Epithelial cell of proximal tubule (primary cell): Measurements from ENCODE around the gene HAGHL. TPM values are rescaled to one million over a fixed set of nuclear protein-coding genes. Genes with fewer than 3 reads are reported as not detected.

Experiments used
- DNase-seq: peaks from one replicate; pipeline ENCODE4 v3.0.0-alpha.2; 2011; ENCODE audit warnings: low read depth
- H3K4me3 ChIP-seq: 2 replicates; pipeline ENCODE4 v1.5.1; 2011; ENCODE audit warnings: low read depth, mild to moderate bottlenecking, low read length
- total RNA-seq: library from RNA; depleted of rRNA; stranded (reverse); fragments of >200 nt; gene quantifications from 2 replicates; pipeline ENCODE4 v1.2.3, GENCODE V29; 2015
- TF ChIP-seq, protein P1 (sequence below): conservative IDR thresholded peaks from 2 replicates; pipeline ENCODE4 v1.5.1; 2012; ENCODE audit warnings: low read depth, mild to moderate bottlenecking, low read length

The HAGHL gene
- total RNA-seq, 1 donor from 2014 or later: 15.5 TPM

DNA sequence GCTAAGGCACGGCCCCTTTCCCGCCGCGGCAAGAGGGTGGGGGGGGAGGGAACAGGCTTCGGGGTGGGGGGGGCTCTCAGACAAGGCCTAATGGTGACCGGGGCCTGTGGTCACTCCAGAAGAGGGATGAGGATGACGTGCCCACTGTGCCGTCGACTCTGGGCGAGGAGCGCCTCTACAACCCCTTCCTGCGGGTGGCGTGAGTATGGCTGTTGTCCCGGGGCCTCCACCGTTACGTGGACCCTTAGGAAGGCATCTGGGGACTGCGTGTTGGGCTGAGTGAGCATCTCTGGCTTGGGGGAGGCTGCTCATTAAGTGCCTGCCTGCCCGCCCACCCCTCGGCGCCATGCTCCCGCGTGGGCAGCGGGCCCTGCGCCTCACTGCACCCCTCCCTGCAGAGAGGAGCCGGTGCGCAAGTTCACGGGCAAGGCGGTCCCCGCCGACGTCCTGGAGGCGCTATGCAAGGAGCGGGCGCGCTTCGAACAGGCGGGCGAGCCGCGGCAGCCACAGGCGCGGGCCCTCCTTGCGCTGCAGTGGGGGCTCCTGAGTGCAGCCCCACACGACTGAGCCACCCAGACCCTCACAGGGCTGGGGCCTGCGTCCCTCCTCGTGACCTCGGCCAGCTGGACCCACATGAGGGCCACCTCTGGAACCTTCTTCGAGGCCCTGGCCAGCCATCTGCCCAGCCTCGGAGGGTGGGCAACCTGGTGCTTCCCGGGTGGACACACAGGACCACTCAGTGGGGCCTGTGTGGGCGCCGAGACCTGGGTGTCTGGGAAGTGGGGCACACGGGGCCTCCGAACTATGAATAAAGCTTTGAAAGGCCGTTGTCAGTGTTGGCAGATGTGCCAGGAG is 2.2 kb downstream of the HAGHL start:
- DNase-seq: no peak
- peak overlapping the region; percentile 81 for H3K4me3 ChIP-seq
- TF ChIP-seq, protein P1, sequence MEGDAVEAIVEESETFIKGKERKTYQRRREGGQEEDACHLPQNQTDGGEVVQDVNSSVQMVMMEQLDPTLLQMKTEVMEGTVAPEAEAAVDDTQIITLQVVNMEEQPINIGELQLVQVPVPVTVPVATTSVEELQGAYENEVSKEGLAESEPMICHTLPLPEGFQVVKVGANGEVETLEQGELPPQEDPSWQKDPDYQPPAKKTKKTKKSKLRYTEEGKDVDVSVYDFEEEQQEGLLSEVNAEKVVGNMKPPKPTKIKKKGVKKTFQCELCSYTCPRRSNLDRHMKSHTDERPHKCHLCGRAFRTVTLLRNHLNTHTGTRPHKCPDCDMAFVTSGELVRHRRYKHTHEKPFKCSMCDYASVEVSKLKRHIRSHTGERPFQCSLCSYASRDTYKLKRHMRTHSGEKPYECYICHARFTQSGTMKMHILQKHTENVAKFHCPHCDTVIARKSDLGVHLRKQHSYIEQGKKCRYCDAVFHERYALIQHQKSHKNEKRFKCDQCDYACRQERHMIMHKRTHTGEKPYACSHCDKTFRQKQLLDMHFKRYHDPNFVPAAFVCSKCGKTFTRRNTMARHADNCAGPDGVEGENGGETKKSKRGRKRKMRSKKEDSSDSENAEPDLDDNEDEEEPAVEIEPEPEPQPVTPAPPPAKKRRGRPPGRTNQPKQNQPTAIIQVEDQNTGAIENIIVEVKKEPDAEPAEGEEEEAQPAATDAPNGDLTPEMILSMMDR: no peak

DNA sequence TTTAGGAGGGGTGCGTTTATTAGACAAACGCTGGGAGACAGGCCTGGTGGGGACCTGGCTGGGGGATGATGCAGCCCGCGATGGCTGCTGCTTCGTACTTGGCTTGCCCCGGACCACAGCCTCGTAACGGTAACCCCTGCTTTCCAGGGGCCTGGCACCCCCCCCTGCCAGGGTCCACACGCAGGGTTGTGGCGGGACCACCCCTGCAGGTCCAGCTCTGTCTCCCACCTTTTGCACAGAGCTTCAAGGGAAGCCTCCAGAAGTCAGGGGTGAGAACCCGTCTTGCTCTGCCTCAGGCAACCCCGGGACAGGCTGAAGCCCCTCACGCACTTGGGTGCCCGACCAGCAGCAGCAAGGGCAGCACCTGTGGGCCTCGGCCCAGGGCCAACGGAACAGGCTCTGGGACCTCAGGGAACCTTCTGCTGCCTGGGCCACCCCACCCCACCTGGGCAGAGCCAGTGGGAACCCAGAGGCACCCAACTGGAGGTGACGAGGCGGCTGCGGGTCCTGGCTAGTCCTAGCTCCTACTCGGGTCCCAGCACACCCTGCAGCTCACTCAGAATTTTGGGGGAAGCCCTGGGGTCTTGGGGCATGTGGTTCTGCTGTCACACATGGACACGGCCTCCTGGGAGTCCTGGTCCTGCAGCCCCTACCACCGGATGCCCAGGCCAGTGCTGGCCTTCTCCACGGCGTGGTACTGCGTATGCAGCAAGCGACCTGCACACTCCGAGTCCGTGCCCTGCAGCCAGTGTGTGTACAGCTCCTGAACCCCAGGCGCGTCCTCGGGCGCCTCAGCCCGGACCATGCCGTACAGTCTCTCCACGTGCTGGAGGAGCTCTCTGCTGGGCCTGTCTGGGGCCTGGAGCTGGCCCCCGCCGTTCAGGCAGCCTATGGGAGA is 3.1 kb downstream of the HAGHL start:
- TF ChIP-seq, protein P1: no peak
- H3K4me3 ChIP-seq: no peak overlapping the region
- no peak for DNase-seq

DNA sequence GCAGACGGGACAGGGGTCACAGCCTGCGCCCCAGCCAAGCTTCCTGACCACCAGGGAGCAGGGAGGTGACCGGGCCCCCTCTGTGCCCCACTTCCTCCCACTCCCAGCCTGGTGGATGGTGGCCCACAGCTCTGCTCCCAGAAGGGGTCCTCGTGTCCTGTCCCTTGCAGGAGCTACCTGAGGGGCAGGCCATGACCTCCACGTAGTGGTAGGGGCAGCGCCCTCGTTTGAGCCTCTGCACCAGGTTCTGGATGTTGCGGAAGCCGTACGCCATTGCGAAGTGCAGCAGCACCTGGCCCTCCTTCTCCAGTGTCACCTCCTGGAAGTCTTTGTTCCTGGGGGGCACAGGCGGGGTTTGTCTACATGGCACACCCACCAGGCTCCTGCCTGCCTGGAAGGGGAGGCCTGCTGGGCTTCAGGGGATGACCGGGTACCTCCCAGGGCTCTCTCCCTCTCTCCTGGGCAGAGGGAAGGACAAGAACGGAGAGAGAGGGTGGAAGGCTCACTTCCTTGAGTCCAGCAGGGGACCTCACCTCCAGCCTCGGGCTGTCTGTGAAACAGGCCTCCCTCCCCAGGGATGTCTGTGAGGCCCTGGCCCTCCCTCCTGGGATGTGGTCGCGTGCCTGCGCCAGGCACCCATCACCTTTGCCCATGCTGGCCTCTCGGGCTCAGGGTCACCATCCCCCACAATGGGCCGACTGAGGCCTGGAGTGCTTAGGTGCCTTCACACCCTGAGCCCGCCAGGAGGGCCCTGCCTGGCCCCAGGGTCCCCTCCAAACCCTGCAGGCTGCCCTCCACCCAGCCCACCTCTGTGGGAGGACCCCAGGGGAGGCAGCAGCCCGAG is 4.0 kb downstream of the HAGHL start:
- DNase-seq: no peak
- TF ChIP-seq, protein P1: no peak
- no peak overlapping the region for H3K4me3 ChIP-seq

- DNase-seq: no peak
- no peak overlapping the region for H3K4me3 ChIP-seq
- TF ChIP-seq, protein P1: no peak
Measured at GRCh38 chr16:732332-732731, 5.4 kb downstream of the HAGHL start.

GRCh38 chr16:732936-733335 is 6.0 kb downstream of the HAGHL start:
- TF ChIP-seq, protein P1: no peak
- no peak for DNase-seq
- H3K4me3 ChIP-seq: no peak overlapping the region

DNA sequence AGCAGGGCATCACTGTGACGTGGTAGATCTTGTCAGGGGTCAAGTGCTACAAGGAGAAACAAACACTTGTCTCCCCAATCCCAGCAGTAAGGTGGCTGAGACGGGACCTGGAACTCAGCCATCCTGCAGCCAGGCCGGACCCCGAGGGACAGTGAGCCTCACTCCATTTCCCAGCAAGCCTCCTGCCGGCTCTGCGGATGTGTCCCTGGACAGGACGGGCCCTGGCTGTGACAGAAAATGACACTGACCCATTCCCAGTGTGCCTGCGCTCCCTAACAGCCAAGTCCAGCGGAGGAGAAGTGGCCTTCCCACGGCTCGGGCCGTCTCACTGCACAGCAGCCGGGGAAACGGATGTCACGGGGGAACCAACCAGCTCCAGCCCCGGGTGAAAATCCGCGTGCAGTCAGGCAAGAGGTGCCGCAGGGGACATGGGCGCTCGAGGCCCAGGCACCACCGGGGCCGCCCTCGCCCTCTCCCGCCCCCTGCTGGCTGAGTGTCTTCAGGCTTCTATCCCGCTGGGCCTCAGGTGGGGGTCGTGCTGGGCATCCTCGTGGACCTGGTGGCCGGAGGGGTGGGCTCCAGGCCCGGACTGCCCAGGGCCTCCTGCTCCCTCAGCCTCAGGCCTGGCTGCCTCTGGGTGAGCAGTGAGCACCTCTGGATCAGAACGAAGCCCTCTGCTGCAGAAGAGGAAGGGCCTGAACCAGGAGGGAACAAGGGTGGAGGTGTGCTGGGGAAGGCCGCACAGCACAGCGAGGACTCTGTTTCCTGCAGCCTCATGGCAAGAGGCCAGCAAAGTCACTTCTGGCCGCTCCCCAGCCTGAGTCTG is 6.7 kb downstream of the HAGHL start:
- TF ChIP-seq, protein P1: peak; percentile 39
- no peak for DNase-seq
- H3K4me3 ChIP-seq: no peak overlapping the region
